HG02678 (cell line): ENCODE measurements around the gene GPLD1.

Experiments used
- ATAC-seq: cut with Tn5 transposase; IDR thresholded peaks from one replicate; pipeline ENCODE4 v1.9.1; 2021; ENCODE audit warnings: mild to moderate bottlenecking, moderate library complexity; ENCODE audit not compliant: unreplicated experiment

GPLD1 gene

GRCh38 chr6:24500683-24501082, 11.3 kb upstream of the GPLD1 start:
- ATAC-seq = no peak

GRCh38 chr6:24497254-24497970, 8.0 kb upstream of the GPLD1 start:
- no peak for ATAC-seq

- peak; percentile 64 for ATAC-seq
Observed at GRCh38 chr6:24494821-24495795, 5.7 kb upstream of the GPLD1 start, which contains the start of gene ALDH5A1. Gene ALDH5A1, plus strand, starts transcription at chr6:24494969. Its CDS starts 28 bp downstream, at chr6:24494997.

GRCh38 chr6:24493945-24494820, 4.8 kb upstream of the GPLD1 start:
- peak; percentile 0 for ATAC-seq

- ATAC-seq = no peak
Observed at GRCh38 chr6:24492475-24492874, 3.1 kb upstream of the GPLD1 start.

DNA sequence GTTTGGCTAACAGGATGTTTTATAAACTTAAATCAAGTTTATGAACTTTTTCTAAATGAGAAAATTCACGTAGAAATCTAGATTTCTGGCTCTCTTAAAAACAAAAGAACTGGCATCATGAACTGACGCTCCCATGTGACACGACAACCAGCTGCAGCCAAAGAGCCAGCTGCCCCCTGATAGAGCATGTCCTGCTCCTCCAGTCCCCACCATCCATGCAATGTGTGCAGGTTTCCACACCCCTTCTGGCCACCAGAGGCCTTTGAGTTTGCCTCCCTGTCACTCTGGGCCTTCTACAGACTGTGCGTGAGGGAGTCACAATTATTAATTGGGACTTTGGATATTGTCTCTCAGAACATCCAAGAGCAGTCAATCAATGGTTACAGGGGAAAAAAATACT, 1.6 kb upstream of the GPLD1 start:
- ATAC-seq = no peak

DNA sequence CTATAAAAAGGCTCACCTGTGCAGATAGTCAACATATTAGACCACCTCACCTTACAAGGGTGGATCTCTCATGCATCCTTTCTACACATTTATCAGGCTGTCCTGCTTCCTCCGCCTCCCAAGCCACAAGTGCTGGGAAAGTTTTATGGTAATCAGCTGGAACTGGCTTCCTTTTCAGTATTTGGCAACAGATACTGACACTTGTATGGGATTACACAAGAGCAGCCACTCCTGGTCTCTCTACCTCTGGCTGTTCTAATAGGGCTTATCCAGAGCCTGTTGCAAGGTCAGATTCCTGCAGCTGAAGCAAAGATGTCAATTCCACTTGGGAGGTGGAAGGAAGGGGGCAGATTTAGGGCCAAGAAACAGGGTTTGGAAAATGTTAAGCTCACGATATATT, 503 bp upstream of the GPLD1 start:
- ATAC-seq = no peak

- no peak for ATAC-seq
Observed at GRCh38 chr6:24486065-24486464, 3.3 kb downstream of the GPLD1 start.

- no peak for ATAC-seq
Observed at GRCh38 chr6:24484657-24485323, 4.6 kb downstream of the GPLD1 start.

DNA sequence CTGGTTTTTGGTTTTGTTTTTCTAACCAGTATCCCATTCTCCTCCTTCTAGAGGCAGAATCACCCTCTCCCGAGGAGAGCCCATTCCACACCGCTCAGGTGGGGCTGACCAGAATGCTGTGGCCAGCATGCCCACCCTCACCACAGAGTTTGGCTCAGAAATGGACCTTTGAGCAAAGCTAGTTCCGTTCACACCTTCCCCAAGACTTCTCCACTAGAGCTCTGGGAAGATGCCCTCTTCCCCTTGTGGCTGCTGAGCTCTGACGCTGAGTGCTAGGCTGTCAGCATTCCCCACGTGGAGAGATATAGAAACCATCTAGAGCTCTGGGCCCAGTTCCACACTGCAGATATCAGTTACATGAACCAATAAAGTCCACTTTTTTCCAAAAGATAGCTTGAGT, 7.9 kb downstream of the GPLD1 start:
- no peak for ATAC-seq

GRCh38 chr6:24480705-24481104, 8.7 kb downstream of the GPLD1 start:
- ATAC-seq = no peak

GRCh38 chr6:24478903-24479302, 10.5 kb downstream of the GPLD1 start:
- ATAC-seq = no peak

DNA sequence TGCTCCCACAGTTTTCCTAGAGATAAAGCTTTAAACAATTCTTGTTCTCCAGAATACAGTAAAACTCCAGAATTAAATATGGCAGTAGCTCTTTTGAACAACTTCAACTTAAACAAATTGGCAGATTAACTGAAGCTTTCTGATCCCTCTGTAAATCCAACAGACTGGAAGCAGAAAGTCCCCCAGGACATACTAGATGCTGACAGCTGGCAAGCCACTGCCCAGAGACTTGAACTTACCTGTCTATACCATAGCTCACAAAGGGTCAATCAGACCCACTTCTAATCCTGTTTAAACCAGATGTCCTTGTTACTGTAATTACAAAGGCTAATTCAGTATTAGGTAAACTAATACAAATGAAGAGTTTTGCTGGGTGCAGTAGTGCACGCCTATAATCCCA, 12.3 kb downstream of the GPLD1 start:
- ATAC-seq = no peak

DNA sequence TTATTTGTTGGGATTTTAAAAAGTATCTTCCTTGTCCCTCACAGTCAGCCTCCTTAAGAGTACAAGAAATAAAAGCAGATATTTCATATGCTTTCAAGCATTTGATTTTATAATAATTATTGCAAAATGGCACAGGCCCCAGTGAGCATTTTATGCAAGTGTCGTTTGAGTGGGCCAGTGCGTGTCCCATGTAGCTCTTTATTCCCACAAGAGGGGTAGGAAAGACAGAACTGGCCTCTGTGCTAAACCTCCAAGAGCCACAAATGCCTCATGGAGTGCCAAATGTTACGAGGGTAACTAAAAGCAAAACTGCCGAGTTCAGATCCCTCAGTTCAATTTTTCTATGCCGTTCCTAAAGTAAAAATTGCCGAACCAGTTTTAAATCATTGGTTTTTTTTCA, 12.7 kb downstream of the GPLD1 start:
- ATAC-seq = no peak

DNA sequence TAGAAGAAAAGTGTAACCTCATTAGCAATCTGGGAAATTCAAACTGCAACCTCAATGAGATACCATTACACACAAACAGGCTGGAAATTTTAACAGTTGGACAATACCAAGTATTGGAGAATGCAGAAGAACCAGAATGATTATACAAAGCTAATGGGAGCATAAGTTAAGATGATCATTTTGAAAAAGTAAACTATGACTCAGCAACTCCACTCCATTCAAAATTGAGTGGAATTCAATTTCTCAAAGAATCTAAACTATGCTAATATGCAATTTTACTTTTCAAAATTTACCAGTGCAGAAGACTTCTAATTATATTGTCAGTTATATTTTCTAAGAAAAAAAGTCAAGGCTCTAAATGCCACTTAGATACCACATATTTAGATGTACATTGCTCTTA, 17.2 kb downstream of the GPLD1 start:
- ATAC-seq = no peak

DNA sequence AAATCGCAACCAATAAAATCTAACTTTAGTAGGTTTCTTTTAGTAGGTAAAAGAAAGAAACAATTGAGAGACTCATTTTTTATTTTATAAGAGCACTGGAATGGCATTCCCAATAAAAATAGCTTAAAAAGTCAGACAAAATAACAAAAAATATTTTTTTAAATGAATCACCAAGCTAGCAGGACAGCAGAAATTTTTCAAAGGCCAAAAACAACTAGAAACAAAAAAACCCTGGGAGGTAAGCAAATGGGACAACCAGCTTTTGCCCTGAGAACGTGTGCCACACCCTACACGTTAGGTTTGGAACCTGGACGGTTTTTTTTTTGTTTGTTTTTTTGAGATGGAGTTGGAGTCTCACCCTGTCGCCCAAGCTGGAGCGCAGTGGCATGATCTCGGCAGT, 19.6 kb downstream of the GPLD1 start:
- no peak for ATAC-seq

- no peak for ATAC-seq
Observed at GRCh38 chr6:24464253-24465038, 24.9 kb downstream of the GPLD1 start.

- ATAC-seq = no peak
Observed at GRCh38 chr6:24460966-24461365, 28.4 kb downstream of the GPLD1 start.

DNA sequence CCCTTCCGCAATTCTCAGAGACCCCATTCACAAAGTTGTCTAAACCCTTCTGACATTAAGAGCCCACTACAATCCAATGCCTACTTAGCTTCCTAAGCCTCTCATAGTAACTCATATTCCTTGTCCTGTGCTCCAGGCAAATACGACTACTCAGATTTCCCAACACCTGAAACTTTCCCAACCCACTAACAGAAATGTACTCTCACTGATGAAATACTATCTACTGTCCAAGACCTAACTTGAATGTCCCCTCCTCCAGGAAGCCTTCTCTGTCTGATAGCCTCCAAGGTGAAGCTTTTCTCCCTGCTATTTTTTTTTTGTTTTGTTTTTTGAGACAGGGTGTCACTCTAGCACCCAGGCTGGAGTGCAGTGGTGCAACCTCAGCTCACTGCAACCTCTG, 30.4 kb downstream of the GPLD1 start:
- no peak for ATAC-seq

DNA sequence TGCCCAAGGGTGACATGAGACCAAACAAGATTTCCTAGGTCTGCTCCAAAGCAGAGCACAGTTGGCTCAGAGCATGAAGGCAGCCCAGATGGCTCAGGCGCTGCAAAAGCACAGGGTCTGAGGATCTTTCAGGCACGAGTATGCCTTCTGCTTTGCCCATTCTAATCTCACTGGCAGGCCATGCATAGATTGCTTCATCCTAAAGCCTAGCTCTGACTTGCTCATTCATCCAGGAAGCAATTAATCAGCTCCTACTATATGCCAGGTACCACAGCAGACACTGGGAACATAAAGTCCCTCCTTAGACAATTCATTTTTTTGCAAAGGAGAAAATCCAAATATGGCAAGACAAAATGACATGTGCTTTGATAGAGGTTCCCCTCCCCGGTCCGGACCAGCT, 31.2 kb downstream of the GPLD1 start:
- ATAC-seq = no peak
